GM18951 (cell line): ENCODE measurements around the gene SLC28A1.

Experiments
- POLR2A ChIP-seq: IDR thresholded peaks from 4 replicates; pipeline ENCODE4 v1.6.1; 2011; ENCODE audit warnings: mild to moderate bottlenecking; ENCODE audit not compliant: insufficient read length, insufficient read depth; ENCODE audit errors: extremely low read depth
- in situ Hi-C: fragments of 300-500 bp; cut with MboI; formaldehyde crosslinking; loops from one replicate; pipeline ENCODE4 v1.12.0; 2022; ENCODE audit warnings: low sequenced_read_pairs, mixed read lengths, inconsistent platforms; ENCODE audit not compliant: unreplicated experiment

The SLC28A1 gene

GRCh38 chr15:84868037-84868880 is 16.2 kb upstream of the SLC28A1 start:
- in situ Hi-C loops = no loop called here
- TF ChIP-seq POLR2A = no peak

GRCh38 chr15:84869510-84869909 is 15.0 kb upstream of the SLC28A1 start:
- no peak for TF ChIP-seq POLR2A
- in situ Hi-C loops = no loop called here

GRCh38 chr15:84871428-84871985 is 13.0 kb upstream of the SLC28A1 start:
- no peak for TF ChIP-seq POLR2A
- in situ Hi-C loops = no loop called here

GRCh38 chr15:84872009-84872910 is 12.2 kb upstream of the SLC28A1 start:
- in situ Hi-C loops = no loop called here
- TF ChIP-seq POLR2A = no peak

- in situ Hi-C loops = no loop called here
- TF ChIP-seq POLR2A = no peak
Observed at GRCh38 chr15:84873997-84874396, 10.5 kb upstream of the SLC28A1 start.

GRCh38 chr15:84874981-84875699 is 9.3 kb upstream of the SLC28A1 start:
- TF ChIP-seq POLR2A = no peak
- in situ Hi-C loops = loop anchor here (25.0 kb wide), 1 partner anchor 288 kb away; no protein-coding TSS in a partner anchor

- in situ Hi-C loops = loop anchor here (25.0 kb wide), 1 partner anchor 289 kb away; no protein-coding TSS in a partner anchor
- TF ChIP-seq POLR2A = no peak
Observed at GRCh38 chr15:84876269-84876668, 8.2 kb upstream of the SLC28A1 start.

GRCh38 chr15:84877701-84878100 is 6.8 kb upstream of the SLC28A1 start:
- in situ Hi-C loops = loop anchor here (25.0 kb wide), 1 partner anchor 290 kb away; no protein-coding TSS in a partner anchor

GRCh38 chr15:84878504-84878903 is 6.0 kb upstream of the SLC28A1 start:
- in situ Hi-C loops = loop anchor here (25.0 kb wide), 1 partner anchor 291 kb away; no protein-coding TSS in a partner anchor
- TF ChIP-seq POLR2A = no peak

- TF ChIP-seq POLR2A = no peak
- in situ Hi-C loops = loop anchor here (25.0 kb wide), 1 partner anchor 292 kb away; no protein-coding TSS in a partner anchor
Observed at GRCh38 chr15:84879088-84879780, 5.2 kb upstream of the SLC28A1 start.

- no peak for TF ChIP-seq POLR2A
- in situ Hi-C loops = loop anchor here (25.0 kb wide), 1 partner anchor 293 kb away; no protein-coding TSS in a partner anchor
Observed at GRCh38 chr15:84880007-84880406, 4.5 kb upstream of the SLC28A1 start.
